ENCODE data around the gene SMIM32. TPM values are rescaled to one million over a fixed set of nuclear protein-coding genes. Genes with fewer than 3 reads are reported as not detected.

Gene SMIM32
- total and polyA plus RNA-seq, 12 donors: not detected

DNA sequence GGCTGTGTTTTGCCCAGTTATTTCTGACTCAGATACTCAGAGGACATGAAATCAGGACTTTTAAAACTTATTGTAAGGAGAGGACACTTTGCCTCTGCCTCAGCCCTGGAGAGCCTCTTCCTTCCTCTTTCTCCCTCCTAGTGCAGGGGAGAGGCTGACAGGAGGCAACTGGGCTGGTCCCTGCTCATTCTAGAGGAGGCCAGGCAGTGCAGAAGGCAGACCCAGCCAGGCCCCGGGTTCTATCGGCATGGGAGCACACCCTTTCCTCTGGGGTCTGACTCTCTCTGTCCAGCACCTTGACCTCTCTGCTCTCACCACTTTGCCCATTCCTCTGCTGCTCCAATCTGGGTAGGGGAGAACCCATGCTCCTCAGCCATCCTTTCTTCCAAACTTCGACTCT, 16.0 kb upstream of the SMIM32 start:
- Histone ChIP-seq H3K27ac (no peak overlapping the region), H3K27me3 (peaks cover 0 to 37% (median 24%) of the 10 kb centered on the region in 7 donors), H3K36me3 (no peaks in the 10 kb centered on the region), H3K4me3 (no peak overlapping the region), H3K4me1 (no peaks in the 10 kb centered on the region), H3K9me3 (peaks cover 0 to 8% (median 0%) of the 10 kb centered on the region in 11 donors)
- TF ChIP-seq, protein P1, sequence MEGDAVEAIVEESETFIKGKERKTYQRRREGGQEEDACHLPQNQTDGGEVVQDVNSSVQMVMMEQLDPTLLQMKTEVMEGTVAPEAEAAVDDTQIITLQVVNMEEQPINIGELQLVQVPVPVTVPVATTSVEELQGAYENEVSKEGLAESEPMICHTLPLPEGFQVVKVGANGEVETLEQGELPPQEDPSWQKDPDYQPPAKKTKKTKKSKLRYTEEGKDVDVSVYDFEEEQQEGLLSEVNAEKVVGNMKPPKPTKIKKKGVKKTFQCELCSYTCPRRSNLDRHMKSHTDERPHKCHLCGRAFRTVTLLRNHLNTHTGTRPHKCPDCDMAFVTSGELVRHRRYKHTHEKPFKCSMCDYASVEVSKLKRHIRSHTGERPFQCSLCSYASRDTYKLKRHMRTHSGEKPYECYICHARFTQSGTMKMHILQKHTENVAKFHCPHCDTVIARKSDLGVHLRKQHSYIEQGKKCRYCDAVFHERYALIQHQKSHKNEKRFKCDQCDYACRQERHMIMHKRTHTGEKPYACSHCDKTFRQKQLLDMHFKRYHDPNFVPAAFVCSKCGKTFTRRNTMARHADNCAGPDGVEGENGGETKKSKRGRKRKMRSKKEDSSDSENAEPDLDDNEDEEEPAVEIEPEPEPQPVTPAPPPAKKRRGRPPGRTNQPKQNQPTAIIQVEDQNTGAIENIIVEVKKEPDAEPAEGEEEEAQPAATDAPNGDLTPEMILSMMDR (IDR thresholded peaks at IDR 0.05): no peak
- DNase-seq (no peak), ATAC-seq (no peak)
- intact Hi-C loops (cut with DNase I): no loop called here
- WGBS, 2 donors: 63 to 76% methylated on average over 3 of the region's 3 CpGs

DNA sequence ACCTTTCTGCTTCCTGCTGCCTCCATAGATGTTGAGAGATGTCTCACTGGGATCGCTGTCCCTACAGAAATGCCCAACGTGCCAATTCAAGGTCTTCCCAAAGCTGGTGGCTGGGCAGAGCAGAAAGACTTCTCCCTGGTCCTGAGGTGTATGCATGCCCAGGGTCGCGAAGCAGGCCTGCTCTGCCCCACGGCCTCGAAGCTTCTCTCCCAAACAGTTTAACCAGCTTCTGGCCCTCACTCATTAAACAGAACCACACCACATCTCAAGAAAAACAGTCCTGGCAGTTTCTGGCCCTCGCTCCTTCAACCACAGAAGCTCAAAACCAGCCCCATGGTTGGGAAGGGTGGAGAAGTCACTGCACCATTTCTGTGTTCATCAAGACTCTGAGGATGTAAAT, 14.7 kb upstream of the SMIM32 start:
- H3K9me3 ChIP-seq: peaks cover 0 to 8% (median 0%) of the 10 kb centered on the region in 11 donors
- TF ChIP-seq, protein P1 (IDR thresholded peaks at IDR 0.05): no peak
- 89 to 98% methylated on average over 7 of the region's 7 CpGs for WGBS, 2 donors
- H3K27me3 ChIP-seq: peaks cover 0 to 28% (median 14%) of the 10 kb centered on the region in 7 donors
- H3K4me1 ChIP-seq: no peaks in the 10 kb centered on the region
- no peak for ATAC-seq
- intact Hi-C loops (cut with DNase I): no loop called here
- no peak overlapping the region for H3K27ac ChIP-seq
- H3K4me3 ChIP-seq: no peak overlapping the region
- H3K36me3 ChIP-seq: no peaks in the 10 kb centered on the region
- DNase-seq: no peak

DNA sequence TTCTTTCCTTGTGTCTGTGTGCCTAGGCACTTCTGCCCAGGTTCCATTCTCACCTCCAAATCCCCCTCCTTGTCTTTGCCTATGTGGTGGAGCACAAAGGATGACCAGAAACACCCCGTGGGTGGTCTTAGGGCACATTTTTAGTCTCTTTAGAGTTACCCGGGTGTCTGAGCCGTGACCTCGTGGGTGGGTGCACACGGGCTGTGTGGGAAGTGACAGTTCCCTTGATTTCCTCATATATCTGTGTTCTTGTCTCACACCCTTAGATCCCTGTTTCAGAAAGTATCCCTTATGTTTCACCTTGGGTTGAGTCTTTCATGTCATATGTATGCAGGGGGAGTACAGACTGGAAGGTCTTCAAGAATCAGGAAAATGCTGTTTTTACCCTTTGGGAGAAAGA, 13.4 kb upstream of the SMIM32 start:
- Histone ChIP-seq H3K4me3 (no peak overlapping the region), H3K27me3 (peaks cover 0 to 17% (median 8%) of the 10 kb centered on the region in 7 donors), H3K4me1 (no peaks in the 10 kb centered on the region), H3K27ac (no peak overlapping the region), H3K36me3 (no peaks in the 10 kb centered on the region), H3K9me3 (peaks cover 0 to 8% (median 0%) of the 10 kb centered on the region in 11 donors)
- ATAC-seq: no peak
- TF ChIP-seq, protein P1 (IDR thresholded peaks at IDR 0.05): no peak
- 79 to 85% methylated on average over 5 of the region's 5 CpGs for WGBS, 2 donors
- intact Hi-C loops (cut with DNase I): no loop called here
- DNase-seq: no peak

DNA sequence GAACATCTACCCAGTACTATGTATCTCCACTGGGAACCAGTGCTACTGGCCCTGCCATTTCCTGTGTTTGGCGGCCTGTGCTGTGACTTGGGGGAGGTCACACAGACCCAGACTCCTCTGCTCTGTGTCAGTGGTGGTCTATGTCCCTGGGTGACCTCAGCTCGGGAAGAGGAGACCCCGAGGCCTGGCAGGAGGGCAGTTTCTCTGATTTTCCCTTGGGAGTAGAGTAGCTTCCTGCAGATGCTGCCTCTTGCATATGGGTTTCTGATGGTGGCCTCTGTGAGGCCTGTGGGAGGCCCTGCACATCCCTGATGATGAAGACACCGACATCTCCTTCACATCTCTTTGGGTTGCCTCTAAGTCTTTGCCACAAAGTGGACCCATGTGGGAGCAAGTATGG, 13.0 kb upstream of the SMIM32 start:
- no peaks in the 10 kb centered on the region for H3K4me1 ChIP-seq
- DNase-seq (no peak), ATAC-seq (no peak)
- no peak overlapping the region for H3K4me3 ChIP-seq
- peaks cover 0 to 8% (median 0%) of the 10 kb centered on the region in 11 donors for H3K9me3 ChIP-seq
- no peaks in the 10 kb centered on the region for H3K36me3 ChIP-seq
- TF ChIP-seq, protein P1 (IDR thresholded peaks at IDR 0.05): no peak
- H3K27ac ChIP-seq: no peak overlapping the region
- H3K27me3 ChIP-seq: peaks cover 0 to 16% (median 5%) of the 10 kb centered on the region in 7 donors
- WGBS, 2 donors: 67 to 72% methylated on average over 4 of the region's 4 CpGs
- intact Hi-C loops (cut with DNase I): no loop called here
